HG02642 (cell line): ENCODE data around the gene CDIP1.
"Not testable (repeated sequence)": the region's sequence is repeated elsewhere in the genome, so short reads cannot be mapped to it uniquely, and the experiment has no call there.

Experiments
- ATAC-seq: cut with Tn5 transposase; IDR thresholded peaks from one replicate; pipeline ENCODE4 v1.9.1; 2021; ENCODE audit warnings: mild to moderate bottlenecking; ENCODE audit not compliant: unreplicated experiment, poor library complexity

CDIP1 gene

GRCh38 chr16:4538350-4539235 is at the start of gene CDIP1:
TSS of gene CDIP1 (minus strand) at chr16:4538773. CDS start at chr16:4514130, 24,643 bp downstream.
- peak; percentile 82 for ATAC-seq

GRCh38 chr16:4586291-4586690 is 47.7 kb upstream of the CDIP1 start:
- ATAC-seq, result no peak

- no peak for ATAC-seq
Observed at GRCh38 chr16:4583906-4584305, 45.3 kb upstream of the CDIP1 start.

- no peak for ATAC-seq
Observed at GRCh38 chr16:4580250-4580649, 41.7 kb upstream of the CDIP1 start.

- ATAC-seq, result no peak
Observed at GRCh38 chr16:4578961-4579530, 40.5 kb upstream of the CDIP1 start.

DNA sequence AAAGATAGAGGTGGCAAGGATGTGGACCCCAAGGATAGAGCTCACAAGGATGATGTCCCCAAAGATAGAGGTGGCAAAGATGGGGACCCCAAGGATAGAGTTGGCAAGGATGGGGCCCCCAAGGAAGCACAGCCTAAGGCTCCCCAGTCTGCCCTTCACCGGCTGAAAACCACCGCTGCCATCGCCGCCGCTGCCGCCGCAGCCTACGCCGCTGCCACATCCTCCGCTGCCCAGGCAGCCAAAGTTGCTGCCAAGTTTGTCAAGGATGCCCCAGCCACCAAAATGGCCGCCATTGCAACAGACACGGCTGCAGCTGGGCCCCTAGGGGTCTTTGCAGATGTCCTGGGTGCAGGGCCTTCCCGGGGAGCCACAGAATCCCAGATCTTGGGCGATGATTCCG is 37.4 kb upstream of the CDIP1 start:
- no peak for ATAC-seq

DNA sequence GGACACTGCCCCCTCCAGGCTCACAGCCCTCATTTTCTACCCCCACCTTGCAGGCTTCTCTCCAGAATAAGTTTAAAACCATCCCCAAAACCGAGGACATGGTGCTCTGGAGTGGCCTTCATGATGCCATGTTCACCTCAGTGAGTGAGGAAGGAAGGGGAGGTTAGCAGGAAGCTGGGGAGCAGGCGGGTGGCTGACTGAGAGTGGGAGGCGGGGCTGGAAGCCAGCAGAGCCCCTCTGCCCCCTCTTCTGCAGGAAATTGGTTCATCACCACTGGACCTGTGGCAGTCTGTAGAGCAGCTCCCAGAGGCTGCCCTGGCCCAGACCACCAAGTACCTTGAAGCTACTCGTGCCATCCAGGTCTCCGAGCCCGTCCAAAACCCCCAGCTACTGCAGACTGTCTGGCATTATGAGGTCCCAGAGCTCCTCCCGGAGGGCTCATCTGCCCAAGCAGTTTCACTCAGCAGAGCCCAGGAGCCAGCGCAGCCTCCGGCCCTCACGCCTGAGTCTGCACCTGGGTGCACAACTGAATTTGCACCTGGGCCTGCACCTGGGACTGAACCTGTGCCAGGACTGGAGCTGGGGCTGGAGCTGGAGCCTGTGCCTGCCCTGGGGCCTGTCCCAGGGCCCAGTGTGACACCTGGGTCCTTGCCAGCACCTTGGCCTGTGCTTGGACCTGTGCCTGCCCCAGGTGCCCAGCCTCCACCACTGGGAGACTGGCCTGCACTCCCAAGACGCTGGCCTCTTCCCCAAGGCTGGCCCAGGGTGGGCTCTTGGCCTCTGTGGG is 36.5 kb upstream of the CDIP1 start:
- ATAC-seq, result no peak

GRCh38 chr16:4573926-4574325 is 35.4 kb upstream of the CDIP1 start:
- not testable (repeated sequence) for ATAC-seq

- no peak for ATAC-seq
Observed at GRCh38 chr16:4572715-4573114, 34.1 kb upstream of the CDIP1 start.

DNA sequence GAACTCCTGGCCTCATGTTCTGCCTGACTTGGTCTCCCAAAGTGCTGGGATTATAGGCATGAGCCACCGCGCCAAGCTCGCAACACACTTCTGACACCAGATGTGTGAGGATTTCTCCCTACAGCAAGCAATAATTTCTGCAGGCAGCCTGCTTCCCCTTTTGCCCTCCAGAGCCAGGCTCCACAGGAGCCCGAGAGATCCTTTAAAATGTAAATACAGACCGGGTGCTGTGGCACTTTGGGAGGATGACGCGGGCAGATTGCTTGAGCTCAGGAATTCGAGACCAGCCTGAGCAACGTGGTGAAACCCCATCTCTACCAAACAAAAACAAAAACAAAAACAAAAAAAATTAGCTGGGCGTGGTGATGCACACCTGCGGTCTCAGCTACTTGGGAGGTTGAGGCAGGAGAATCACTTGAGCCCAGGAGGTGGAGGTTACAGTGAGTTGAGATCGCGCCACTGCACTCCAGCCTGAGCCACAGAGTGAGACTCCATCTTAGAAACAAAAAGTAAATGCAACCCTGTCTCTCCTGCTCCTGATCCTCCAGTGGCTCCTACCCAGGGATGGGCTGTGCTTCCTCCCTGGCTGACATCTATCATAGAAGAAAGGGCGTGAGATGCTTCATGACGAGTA is 32.2 kb upstream of the CDIP1 start:
- ATAC-seq, result no peak

DNA sequence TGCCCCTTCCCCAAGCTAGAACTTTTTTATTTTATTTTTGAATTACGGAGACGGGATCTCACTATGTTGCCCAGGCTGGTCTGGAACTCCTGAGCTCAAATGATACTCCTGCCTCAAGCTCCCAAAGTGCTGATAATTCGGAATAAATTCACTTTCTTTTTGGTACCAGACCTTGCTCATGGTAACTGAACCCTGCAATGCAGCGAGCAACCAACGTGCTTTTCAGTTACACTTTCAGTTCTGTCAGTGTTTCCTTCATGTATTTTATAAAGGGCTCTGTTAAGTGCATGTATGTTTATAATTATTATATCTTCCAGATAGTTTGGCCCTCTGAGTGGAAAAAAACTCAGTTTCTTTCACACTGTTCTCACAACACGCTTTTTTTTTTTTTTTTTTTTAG is 31.5 kb upstream of the CDIP1 start:
- ATAC-seq, result no peak

GRCh38 chr16:4566144-4566543 is 27.6 kb upstream of the CDIP1 start:
- ATAC-seq, result no peak

GRCh38 chr16:4564661-4565267 is 26.2 kb upstream of the CDIP1 start:
- ATAC-seq, result no peak

- ATAC-seq, result no peak
Observed at GRCh38 chr16:4561596-4561995, 23.0 kb upstream of the CDIP1 start.

DNA sequence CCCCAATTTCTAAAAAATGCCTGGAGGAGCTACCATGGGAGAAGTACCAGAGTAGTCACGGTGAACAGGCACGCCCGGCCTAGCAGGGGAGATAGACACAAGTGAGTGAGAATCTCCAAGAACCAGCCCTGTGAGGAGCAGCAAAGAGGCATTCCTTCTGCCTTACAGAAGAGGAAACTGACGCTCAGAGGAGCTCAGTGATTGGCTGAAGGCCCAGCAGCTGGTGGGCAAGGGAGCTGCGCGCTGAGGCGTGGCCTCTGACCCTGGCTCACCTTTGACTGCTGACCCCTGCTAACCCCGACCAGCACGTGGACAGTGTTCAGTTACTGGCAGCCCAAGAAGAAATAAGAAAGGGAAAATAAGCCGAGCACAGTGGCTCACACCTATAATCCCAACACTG is 19.4 kb upstream of the CDIP1 start:
- no peak for ATAC-seq

DNA sequence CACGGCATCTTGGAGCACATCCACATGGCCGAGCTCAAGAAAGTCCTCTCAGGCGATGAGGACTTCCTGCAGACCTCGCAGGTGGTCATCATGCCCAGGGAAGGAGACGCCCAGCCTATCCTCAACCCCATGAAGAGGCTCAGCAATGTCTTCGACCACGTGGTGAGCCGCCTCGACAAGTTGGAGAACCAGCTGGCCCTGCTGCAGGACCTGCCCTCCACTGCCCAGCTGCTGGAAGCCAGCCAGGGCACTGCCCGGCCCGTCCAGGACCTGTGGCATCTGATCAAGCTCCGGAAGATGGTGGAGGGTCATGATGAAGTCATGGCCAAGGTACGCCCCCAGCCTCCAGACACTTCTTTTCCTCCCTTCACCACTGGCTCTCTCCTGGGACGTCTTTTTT is 18.0 kb upstream of the CDIP1 start:
- no peak for ATAC-seq

DNA sequence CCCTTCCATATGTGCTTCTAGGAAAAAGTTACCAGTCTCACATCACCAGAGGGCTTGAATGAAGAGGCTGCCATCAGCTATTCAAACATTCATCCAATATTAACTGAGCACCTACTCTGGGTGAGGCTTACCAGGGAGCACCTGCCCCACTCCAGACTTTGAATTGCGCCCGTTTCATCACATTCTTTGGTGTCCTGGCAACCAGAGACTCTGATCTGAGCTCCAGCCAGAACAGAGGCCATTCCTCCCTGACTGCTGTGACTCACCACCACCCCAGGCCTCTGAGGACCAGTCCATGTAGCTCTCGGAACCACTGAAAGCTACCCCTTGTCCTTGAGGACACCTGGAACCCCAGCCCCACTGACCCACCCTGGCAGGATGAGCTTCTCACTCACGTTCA is 17.5 kb upstream of the CDIP1 start, which contains the start of gene C16orf96:
TSS of gene C16orf96 (plus strand) at position 229 of the 400 bp plus-strand sequence. CDS start at position 379, 150 bp downstream.
- no peak for ATAC-seq

- ATAC-seq, result no peak
Observed at GRCh38 chr16:4552541-4552940, 14.0 kb upstream of the CDIP1 start.

- no peak for ATAC-seq
Observed at GRCh38 chr16:4550591-4550990, 12.0 kb upstream of the CDIP1 start.

DNA sequence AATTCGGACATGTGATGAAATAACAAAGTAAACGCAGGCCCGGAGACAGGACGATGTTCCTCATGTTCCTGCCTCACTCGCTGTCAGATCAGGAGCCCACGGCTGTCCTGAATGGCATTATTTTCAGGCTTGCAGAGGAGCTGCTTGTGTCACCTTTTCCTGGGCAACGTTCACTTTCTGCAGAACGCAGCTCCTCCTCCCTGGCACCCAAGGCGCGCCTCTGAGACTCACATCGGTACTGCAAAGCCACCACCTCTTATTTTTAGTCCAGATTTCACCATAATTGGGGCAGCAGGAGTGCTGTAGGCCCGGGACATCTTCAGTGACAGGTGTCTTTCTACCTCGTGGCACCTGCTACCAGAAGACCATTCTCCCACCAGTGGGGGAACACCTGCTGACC is 9.6 kb upstream of the CDIP1 start:
- no peak for ATAC-seq
